ENCODE measurements around the gene OSBPL1A. TPM values are rescaled to one million over a fixed set of nuclear protein-coding genes. Genes with fewer than 3 reads are reported as not detected.

OSBPL1A gene
- total RNA-seq, 4 donors from 2014 or later = 67.6 to 208 (median 87.3) TPM

GRCh38 chr18:24227977-24228666, 169.5 kb downstream of the OSBPL1A start:
- TF ChIP-seq, protein P1, sequence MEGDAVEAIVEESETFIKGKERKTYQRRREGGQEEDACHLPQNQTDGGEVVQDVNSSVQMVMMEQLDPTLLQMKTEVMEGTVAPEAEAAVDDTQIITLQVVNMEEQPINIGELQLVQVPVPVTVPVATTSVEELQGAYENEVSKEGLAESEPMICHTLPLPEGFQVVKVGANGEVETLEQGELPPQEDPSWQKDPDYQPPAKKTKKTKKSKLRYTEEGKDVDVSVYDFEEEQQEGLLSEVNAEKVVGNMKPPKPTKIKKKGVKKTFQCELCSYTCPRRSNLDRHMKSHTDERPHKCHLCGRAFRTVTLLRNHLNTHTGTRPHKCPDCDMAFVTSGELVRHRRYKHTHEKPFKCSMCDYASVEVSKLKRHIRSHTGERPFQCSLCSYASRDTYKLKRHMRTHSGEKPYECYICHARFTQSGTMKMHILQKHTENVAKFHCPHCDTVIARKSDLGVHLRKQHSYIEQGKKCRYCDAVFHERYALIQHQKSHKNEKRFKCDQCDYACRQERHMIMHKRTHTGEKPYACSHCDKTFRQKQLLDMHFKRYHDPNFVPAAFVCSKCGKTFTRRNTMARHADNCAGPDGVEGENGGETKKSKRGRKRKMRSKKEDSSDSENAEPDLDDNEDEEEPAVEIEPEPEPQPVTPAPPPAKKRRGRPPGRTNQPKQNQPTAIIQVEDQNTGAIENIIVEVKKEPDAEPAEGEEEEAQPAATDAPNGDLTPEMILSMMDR (IDR thresholded peaks at IDR 0.05; ENCODE audit: low read depth) = no peak

DNA sequence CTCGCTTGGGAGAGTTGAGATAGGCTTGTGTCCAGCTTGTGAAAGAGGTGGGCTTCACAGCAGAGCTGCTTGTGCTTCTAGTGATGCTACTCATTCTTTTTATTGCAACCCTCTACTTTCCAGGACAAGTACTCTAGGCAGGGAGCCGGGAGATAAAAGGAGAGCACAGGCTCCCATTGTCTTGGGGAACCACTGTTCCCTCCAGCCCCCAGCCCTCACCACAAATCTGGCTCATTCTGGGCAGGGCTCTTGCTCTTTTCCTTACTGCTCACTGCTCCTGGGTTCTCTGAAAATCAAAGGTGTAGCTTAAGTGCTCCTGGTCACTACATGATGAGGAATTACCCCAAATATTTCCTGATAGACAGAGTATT, 177.3 kb downstream of the OSBPL1A start:
- TF ChIP-seq, protein P1 (IDR thresholded peaks at IDR 0.05; ENCODE audit: low read depth) = no peak

DNA sequence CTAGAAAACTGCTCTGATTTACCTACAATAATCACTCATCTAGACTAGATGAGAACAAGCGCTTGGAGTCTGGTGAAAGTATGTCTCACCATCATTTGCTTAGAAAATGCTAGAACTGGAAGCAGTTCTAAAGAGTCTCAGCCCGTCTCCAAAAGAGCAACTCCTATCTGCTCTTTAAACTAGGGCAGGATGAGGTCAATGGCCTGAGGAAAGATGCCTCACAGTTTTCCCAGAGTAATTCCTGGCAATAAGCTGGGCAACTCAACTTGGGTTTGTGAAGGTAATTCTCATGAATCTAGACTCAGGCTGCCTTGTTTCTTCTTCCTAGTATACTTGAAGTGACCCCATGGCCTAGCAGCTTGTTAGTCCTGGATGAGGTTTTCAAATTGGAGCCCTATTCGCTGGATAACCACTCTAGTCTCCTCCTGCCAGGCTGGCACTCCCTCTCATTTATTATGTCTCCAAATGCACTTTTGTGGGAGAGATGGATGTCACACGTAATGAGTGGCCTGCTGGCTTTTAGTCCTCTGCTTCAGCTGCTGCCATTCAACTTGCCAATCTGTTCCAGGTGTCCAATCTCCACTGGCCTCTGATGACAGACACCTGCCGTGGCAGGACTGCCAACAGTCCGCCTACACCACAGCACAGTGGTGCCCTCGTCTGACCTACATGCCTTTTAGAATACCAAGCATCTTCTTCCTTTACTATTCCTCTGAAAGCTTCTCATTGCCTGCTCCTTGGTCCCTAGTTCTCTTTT, 177.9 kb downstream of the OSBPL1A start:
- TF ChIP-seq, protein P1 (IDR thresholded peaks at IDR 0.05; ENCODE audit: low read depth) = no peak

GRCh38 chr18:24214913-24215312, 182.7 kb downstream of the OSBPL1A start:
- TF ChIP-seq, protein P1 (IDR thresholded peaks at IDR 0.05; ENCODE audit: low read depth) = no peak

DNA sequence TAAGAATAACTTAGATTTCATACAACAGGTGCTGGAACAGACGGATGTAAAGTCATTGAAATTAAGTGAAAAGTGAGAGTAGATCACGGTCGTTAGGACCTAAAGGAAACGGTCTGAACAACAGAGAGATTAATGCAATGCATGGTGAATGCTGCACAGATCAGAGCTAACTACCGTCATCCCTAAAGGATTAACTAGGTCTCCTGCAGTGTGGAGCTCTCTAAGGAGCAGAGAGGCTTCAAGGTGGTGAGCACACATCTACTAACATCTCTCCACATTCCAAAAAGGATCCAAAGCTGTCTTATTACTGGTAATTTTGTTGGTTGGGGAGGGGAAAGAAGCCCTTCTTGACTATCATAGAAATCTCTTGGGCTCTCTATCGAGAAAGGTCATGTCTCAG, 183.5 kb downstream of the OSBPL1A start:
- TF ChIP-seq, protein P1 (IDR thresholded peaks at IDR 0.05; ENCODE audit: low read depth) = no peak

DNA sequence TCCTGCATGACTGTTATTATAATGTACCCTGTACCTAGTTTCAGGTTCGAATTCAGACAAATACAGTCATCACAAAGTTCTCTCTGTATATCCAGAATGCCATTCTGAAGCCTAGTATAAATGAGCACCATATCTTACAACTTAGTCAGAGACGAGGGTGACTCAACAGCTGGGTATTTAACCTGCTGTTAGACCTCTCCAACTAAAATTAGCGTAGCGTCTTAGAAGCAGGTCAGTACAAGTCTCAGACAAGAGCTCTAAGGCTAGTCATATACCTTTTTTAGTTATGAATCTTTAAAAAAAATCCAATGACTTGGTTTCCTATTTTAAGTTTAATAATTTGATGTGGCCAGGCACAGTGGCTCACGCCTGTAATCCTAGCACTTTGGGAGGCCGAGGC, 184.7 kb downstream of the OSBPL1A start:
- TF ChIP-seq, protein P1 (IDR thresholded peaks at IDR 0.05; ENCODE audit: low read depth) = no peak

GRCh38 chr18:24209558-24209957, 188.1 kb downstream of the OSBPL1A start:
- TF ChIP-seq, protein P1 (IDR thresholded peaks at IDR 0.05; ENCODE audit: low read depth) = no peak

All from subcutaneous adipose tissue (tissue), 4 donors.